Measurements from ENCODE around the gene MAPRE3.
"Not testable (repeated sequence)": the region's sequence is repeated elsewhere in the genome, so short reads cannot be mapped to it uniquely, and the experiment has no call there.

- TF ChIP-seq EZH2 (IDR thresholded peaks at IDR 0.05; ENCODE audit: insufficient read depth, poor library complexity, severe bottlenecking); EZH2phosphoT487 (IDR thresholded peaks at IDR 0.05; ENCODE audit: insufficient read depth, low read depth): not testable (repeated sequence)
Measured at GRCh38 chr2:27075566-27075871, 105.1 kb downstream of the MAPRE3 start.
